MM.1S (cell line): ENCODE results near the gene GALM.

Experiments
- DNase-seq: peaks from one replicate; pipeline ENCODE4 v3.0.0-alpha.2; 2015
- H2AFZ ChIP-seq: fragments of 300-600 bp; sonication (generic); 2 replicates; pipeline ENCODE4 v1.6.0; 2016; ENCODE audit warnings: antibody characterized with exemption, low read length
- H3F3A ChIP-seq: fragments of 300-600 bp; sonication (generic); 2 replicates; pipeline ENCODE4 v1.6.1; 2016; ENCODE audit warnings: mild to moderate bottlenecking, antibody characterized with exemption, low read length, moderate library complexity, mixed read lengths; ENCODE audit not compliant: insufficient read depth
- H3K27ac ChIP-seq: fragments of 300-600 bp; sonication (generic); 2 replicates; pipeline ENCODE4 v1.5.1; 2016; ENCODE audit warnings: mild to moderate bottlenecking, low read length
- H3K27me3 ChIP-seq: fragments of 300-600 bp; sonication (generic); replicated peaks from 2 replicates; pipeline ENCODE4 v1.6.0; 2016; ENCODE audit warnings: low read length; ENCODE audit not compliant: insufficient read depth
- H3K36me3 ChIP-seq: fragments of 300-600 bp; sonication (generic); replicated peaks from 2 replicates; pipeline ENCODE4 v1.6.1; 2016; ENCODE audit warnings: mild to moderate bottlenecking, low read length, mixed read lengths; ENCODE audit not compliant: insufficient read depth
- H3K4me1 ChIP-seq: fragments of 300-600 bp; sonication (generic); 2 replicates; pipeline ENCODE4 v1.6.1; 2016; ENCODE audit warnings: low read length, mixed read lengths
- H3K4me2 ChIP-seq: fragments of 300-600 bp; sonication (generic); 2 replicates; pipeline ENCODE4 v1.6.0; 2016; ENCODE audit warnings: low read depth, low read length
- H3K4me3 ChIP-seq: fragments of 300-600 bp; sonication (generic); 2 replicates; pipeline ENCODE4 v1.5.1; 2016; ENCODE audit warnings: low read length, mixed read lengths
- H3K79me2 ChIP-seq: fragments of 300-600 bp; sonication (generic); 2 replicates; pipeline ENCODE4 v1.6.1; 2016; ENCODE audit warnings: mixed run types, low read length, mixed read lengths
- H3K9ac ChIP-seq: fragments of 300-600 bp; sonication (generic); 2 replicates; pipeline ENCODE4 v1.6.1; 2016; ENCODE audit warnings: low read length, mixed read lengths
- H3K9me2 ChIP-seq: fragments of 300-600 bp; sonication (generic); replicated peaks from 2 replicates; pipeline ENCODE4 v1.6.1; 2016; ENCODE audit warnings: mild to moderate bottlenecking, low read length, mixed read lengths; ENCODE audit not compliant: insufficient read depth
- H3K9me3 ChIP-seq: fragments of 300-600 bp; sonication (generic); replicated peaks from 2 replicates; pipeline ENCODE4 v1.6.1; 2016; ENCODE audit warnings: mild to moderate bottlenecking, low read length, mixed read lengths; ENCODE audit not compliant: insufficient read depth
- H4K20me1 ChIP-seq: fragments of 300-600 bp; sonication (generic); 2 replicates; pipeline ENCODE4 v1.6.1; 2016; ENCODE audit warnings: mild to moderate bottlenecking, low read length, moderate library complexity, mixed read lengths; ENCODE audit not compliant: insufficient read depth
- EZH2 ChIP-seq: fragments of 300-600 bp; sonication (generic); optimal IDR thresholded peaks from 2 replicates; pipeline ENCODE3; 2017; ENCODE audit warnings: low read depth, mild to moderate bottlenecking, antibody characterized with exemption, low read length, mixed read lengths
- EZH2phosphoT487 ChIP-seq: fragments of 300-600 bp; sonication (generic); IDR thresholded peaks from 2 replicates; pipeline ENCODE4 v1.6.1; 2018; ENCODE audit warnings: antibody characterized with exemption, low read length
- TF ChIP-seq, protein P1 (sequence below): fragments of 300-600 bp; sonication (generic); IDR thresholded peaks from 2 replicates; pipeline ENCODE4 v1.5.1; 2016; ENCODE audit warnings: antibody characterized with exemption, low read length, mixed read lengths

The GALM gene

DNA sequence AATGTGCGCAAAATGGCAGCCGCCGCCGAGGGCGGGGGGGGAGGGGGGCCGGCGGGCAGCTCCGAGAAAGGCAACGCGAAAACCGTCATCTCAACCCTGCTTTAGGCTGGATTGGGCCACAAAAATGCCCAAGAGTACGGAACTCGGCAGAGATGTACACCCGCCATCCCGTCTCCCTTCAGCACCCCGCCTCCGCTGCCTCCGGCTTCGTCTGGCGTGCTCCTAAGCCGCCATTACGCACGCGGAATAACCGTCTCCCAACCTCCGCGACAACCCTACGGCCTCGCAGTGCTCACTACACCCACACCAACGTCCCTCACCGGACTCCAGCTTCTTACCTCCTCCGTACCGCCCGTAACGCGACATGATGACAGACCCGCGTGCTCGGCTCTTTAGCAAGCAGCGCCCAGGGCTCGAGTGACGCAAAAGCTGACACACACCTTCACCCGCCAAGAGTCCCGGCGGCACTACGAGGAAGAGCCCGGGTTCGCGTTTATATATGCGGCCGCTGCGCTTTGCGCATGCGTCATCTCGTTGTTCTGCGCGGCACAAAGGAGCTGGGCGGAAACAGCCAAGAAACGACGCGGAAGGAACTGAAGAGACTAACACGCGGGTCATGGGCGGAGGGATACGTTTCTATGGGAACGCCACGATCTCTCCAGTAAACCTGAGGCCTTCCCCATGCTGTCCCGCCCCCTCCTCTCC lies 85.1 kb downstream of the GALM start, which contains the start of gene SRSF7:
Gene SRSF7 (minus strand): TSS at position 471 of the 705 bp plus-strand sequence. CDS start 105 bp downstream, at position 366.
- Histone ChIP-seq H2AFZ (peak within 1 kb of the TSS; percentile 82), H3K4me1 (peaks cover 41% of the 10 kb centered on the region), H4K20me1 (peaks cover 37% of the 10 kb centered on the region), H3K36me3 (peaks cover 30% of the 10 kb centered on the region), H3K79me2 (peaks cover 51% of the 10 kb centered on the region), H3K9me3 (no peaks in the 10 kb centered on the region), H3K9me2 (no peaks in the 10 kb centered on the region), H3K27ac (peak within 1 kb of the TSS; percentile 88), H3K27me3 (no peaks in the 10 kb centered on the region), H3F3A (peaks cover 35% of the 10 kb centered on the region), H3K9ac (peak within 1 kb of the TSS; percentile 99), H3K4me3 (peak within 1 kb of the TSS; percentile 97), H3K4me2 (peak within 1 kb of the TSS; percentile 90)
- no peak for TF ChIP-seq EZH2
- peak; percentile 99 for DNase-seq

DNA sequence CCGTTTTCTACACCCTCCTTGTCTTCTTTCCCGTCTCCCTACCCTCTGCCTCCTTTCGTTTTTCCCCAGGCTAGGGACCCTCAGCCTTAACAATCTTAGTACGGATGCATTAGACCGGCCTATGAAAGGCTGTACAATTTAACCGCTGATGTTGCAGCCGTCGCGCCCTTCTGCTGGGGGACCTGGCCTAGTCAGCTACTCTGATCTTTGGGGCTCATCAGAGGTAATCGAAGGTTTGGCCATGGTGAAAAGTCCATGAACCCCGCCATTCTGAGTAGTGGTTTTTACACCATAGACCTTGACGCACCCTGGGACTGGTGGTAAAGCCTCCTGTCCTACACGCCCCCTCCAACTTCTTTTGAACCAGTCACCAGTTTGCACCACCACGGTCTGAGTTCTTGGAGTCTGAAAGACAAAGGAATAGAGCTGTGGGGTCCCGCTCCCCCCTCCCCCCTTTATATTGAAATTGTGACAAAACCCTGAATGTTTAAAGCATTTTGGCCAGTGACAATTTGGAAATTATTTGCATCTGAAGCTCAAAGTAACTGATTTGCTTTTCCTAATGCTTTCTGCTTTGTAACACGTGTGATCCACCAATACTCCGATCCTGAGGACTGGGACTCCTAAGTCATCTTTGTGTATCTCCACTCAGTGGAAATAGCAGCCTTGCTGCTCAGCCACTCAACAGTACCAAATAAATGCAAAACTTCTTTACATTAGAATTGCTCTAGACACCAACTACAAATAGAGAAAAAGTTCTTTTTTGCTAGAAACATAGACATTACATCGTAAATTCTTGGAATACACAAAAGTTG lies 85.9 kb downstream of the GALM start:
- peaks cover 33% of the 10 kb centered on the region for H3F3A ChIP-seq
- H3K4me3 ChIP-seq = peak overlapping the region; percentile 97
- H3K9me2 ChIP-seq = no peaks in the 10 kb centered on the region
- H3K9me3 ChIP-seq = no peaks in the 10 kb centered on the region
- H3K79me2 ChIP-seq = peaks cover 43% of the 10 kb centered on the region
- H3K4me2 ChIP-seq = peak overlapping the region; percentile 71
- TF ChIP-seq EZH2phosphoT487 = no peak
- TF ChIP-seq EZH2 = no peak
- TF ChIP-seq, protein P1, sequence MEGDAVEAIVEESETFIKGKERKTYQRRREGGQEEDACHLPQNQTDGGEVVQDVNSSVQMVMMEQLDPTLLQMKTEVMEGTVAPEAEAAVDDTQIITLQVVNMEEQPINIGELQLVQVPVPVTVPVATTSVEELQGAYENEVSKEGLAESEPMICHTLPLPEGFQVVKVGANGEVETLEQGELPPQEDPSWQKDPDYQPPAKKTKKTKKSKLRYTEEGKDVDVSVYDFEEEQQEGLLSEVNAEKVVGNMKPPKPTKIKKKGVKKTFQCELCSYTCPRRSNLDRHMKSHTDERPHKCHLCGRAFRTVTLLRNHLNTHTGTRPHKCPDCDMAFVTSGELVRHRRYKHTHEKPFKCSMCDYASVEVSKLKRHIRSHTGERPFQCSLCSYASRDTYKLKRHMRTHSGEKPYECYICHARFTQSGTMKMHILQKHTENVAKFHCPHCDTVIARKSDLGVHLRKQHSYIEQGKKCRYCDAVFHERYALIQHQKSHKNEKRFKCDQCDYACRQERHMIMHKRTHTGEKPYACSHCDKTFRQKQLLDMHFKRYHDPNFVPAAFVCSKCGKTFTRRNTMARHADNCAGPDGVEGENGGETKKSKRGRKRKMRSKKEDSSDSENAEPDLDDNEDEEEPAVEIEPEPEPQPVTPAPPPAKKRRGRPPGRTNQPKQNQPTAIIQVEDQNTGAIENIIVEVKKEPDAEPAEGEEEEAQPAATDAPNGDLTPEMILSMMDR = no peak
- peaks cover 29% of the 10 kb centered on the region for H4K20me1 ChIP-seq
- H2AFZ ChIP-seq = peak overlapping the region; percentile 82
- H3K27ac ChIP-seq = peak overlapping the region; percentile 88
- H3K4me1 ChIP-seq = peaks cover 41% of the 10 kb centered on the region
- no peaks in the 10 kb centered on the region for H3K27me3 ChIP-seq
- no peak for DNase-seq
- peaks cover 30% of the 10 kb centered on the region for H3K36me3 ChIP-seq
- H3K9ac ChIP-seq = peak overlapping the region; percentile 99

DNA sequence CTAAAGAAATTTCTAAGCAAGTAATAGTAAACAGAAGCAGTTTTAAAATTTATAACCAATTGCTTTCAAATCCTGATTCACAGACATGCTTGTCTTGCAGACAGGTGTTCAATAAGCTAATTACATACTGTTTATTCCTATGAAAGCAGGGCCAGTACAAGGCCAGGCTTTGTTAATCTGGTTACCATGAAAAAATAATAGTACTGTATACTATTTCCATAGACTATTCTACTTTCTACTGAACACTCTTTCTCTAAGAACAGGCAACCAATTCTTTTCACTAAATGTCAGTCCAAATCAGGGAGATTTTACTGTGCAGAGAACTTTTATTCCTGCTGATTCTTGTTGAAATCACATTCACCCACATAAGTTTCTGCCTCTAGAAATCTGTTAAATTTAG lies 88.1 kb downstream of the GALM start:
- no peak overlapping the region for H3K27ac ChIP-seq
- peak overlapping the region; percentile 53; the same call in 1 of the 2 replicates for H2AFZ ChIP-seq
- peak overlapping the region; percentile 42 for H3K4me3 ChIP-seq

More for the DNA sequence above, 88.1 kb downstream of the GALM start:
- Histone ChIP-seq H3K4me1 (peaks cover 18% of the 10 kb centered on the region), H3K9ac (peak overlapping the region; percentile 32; the same call in 1 of the 2 replicates), H4K20me1 (peaks cover 10% of the 10 kb centered on the region), H3K79me2 (peaks cover 21% of the 10 kb centered on the region), H3K9me2 (no peaks in the 10 kb centered on the region), H3F3A (peaks cover 14% of the 10 kb centered on the region), H3K9me3 (no peaks in the 10 kb centered on the region), H3K36me3 (peaks cover 11% of the 10 kb centered on the region), H3K27me3 (no peaks in the 10 kb centered on the region), H3K4me2 (peak overlapping the region; percentile 64)
- TF ChIP-seq, protein P1 = no peak
- no peak for TF ChIP-seq EZH2
- DNase-seq = no peak
